Keratinocyte (primary cell): Measurements from ENCODE around the gene PLXNA2. TPM values are rescaled to one million over a fixed set of nuclear protein-coding genes. Genes with fewer than 3 reads are reported as not detected.

Source experiments
- DNase-seq: peaks from one replicate; pipeline ENCODE4 v3.0.0-alpha.2; 2011; ENCODE audit warnings: low read depth, missing footprints, low spot score
- FAIRE-seq: peaks from 2 replicates; lab custom pipeline; 2011; peaks lifted over from hg19 to GRCh38; lab: Jason Lieb, UNC
- H2AFZ ChIP-seq: 2 replicates; pipeline ENCODE4 v1.6.0; 2012; ENCODE audit warnings: low read length, control low read depth, inconsistent platforms; ENCODE audit not compliant: control insufficient read depth
- H3K27ac ChIP-seq: 2 replicates; pipeline ENCODE4 v1.5.1; 2011; ENCODE audit warnings: low read length; ENCODE audit not compliant: control insufficient read depth, insufficient read depth
- H3K27me3 ChIP-seq: 3 replicates; pipeline ENCODE4 v1.6.0; 2011; ENCODE audit warnings: low read length; ENCODE audit not compliant: control insufficient read depth, insufficient read depth; ENCODE audit errors: extremely low read depth
- H3K36me3 ChIP-seq, 2 experiments: 2 replicates in 1 of 2; 3 replicates in 1 of 2; pipeline ENCODE4 v1.5.1; 2011; ENCODE audit warnings: low read length in 2 of 2, mild to moderate bottlenecking in 1 of 2; ENCODE audit not compliant: control insufficient read depth in 2 of 2, insufficient read depth in 2 of 2; ENCODE audit errors: extremely low read depth in 1 of 2
- H3K4me1 ChIP-seq: 3 replicates; pipeline ENCODE4 v1.5.1; 2011; ENCODE audit warnings: low read length; ENCODE audit not compliant: control insufficient read depth, insufficient read depth; ENCODE audit errors: extremely low read depth
- H3K4me2 ChIP-seq: 3 replicates; pipeline ENCODE4 v1.6.0; 2011; ENCODE audit warnings: low read depth, low read length; ENCODE audit not compliant: control insufficient read depth, insufficient read depth; ENCODE audit errors: extremely low read depth
- H3K4me3 ChIP-seq, 3 experiments: fragments of 200-600 bp in 1 of 3; sonication (generic) in 1 of 3; 2 replicates in 2 of 3; 3 replicates in 1 of 3; pipeline ENCODE4 v1.5.1; 2011 to 2016; ENCODE audit warnings: low read length in 3 of 3, mild to moderate bottlenecking in 3 of 3, control low read depth in 2 of 3, inconsistent platforms in 1 of 3, low read depth in 1 of 3, mixed read lengths in 1 of 3, mixed run types in 1 of 3, moderate library complexity in 1 of 3; ENCODE audit not compliant: control insufficient read depth in 2 of 3, insufficient read depth in 2 of 3; ENCODE audit errors: extremely low read depth in 1 of 3
- H3K79me2 ChIP-seq: 2 replicates; pipeline ENCODE4 v1.6.0; 2012; ENCODE audit warnings: low read length; ENCODE audit not compliant: control insufficient read depth, insufficient read depth
- H3K9ac ChIP-seq: 3 replicates; pipeline ENCODE4 v1.6.0; 2011; ENCODE audit warnings: low read length; ENCODE audit not compliant: control insufficient read depth, insufficient read depth; ENCODE audit errors: extremely low read depth
- H3K9me1 ChIP-seq: 3 replicates; pipeline ENCODE4 v1.6.0; 2011; ENCODE audit warnings: low read length; ENCODE audit not compliant: control insufficient read depth, insufficient read depth; ENCODE audit errors: extremely low read depth
- H3K9me3 ChIP-seq: 2 replicates; pipeline ENCODE4 v1.5.1; 2012; ENCODE audit warnings: low read depth, low read length; ENCODE audit not compliant: control insufficient read depth
- H4K20me1 ChIP-seq: 3 replicates; pipeline ENCODE4 v1.6.0; 2011; ENCODE audit warnings: low read length; ENCODE audit not compliant: control insufficient read depth, insufficient read depth; ENCODE audit errors: extremely low read depth
- EZH2 ChIP-seq: IDR thresholded peaks from one replicate; pipeline ENCODE4 v1.6.1; 2012; ENCODE audit warnings: inconsistent platforms, mild to moderate bottlenecking, low read length, moderate library complexity
- dilution Hi-C: fragments of 300-500 bp; cut with MboI; formaldehyde crosslinking; loops from one replicate; pipeline ENCODE4 v1.7.0; 2020; ENCODE audit warnings: low sequenced_read_pairs; ENCODE audit not compliant: extremely low pct_ligation_motif_present
- polyA plus RNA-seq, 5 experiments: library from polyadenylated mRNA; depleted of rRNA in 3 of 5; stranded (reverse) in 3 of 5; stranded (forward) in 1 of 5; unstranded in 1 of 5; fragments of >200 nt; gene quantifications; 1 replicate in 1 of 5; 2 replicates in 3 of 5; 3 replicates in 1 of 5; pipeline versions ENCODE4 v1.2.1 to v1.2.3, GENCODE V29; 2011 to 2012; ENCODE audit warnings: missing spikeins in 2 of 5, low read depth in 1 of 5, low replicate concordance in 1 of 5
- TF ChIP-seq, protein P1 (sequence below), 3 experiments: IDR thresholded peaks in 1 of 3; conservative IDR thresholded peaks in 1 of 3; optimal IDR thresholded peaks in 1 of 3; 2 replicates in 2 of 3; 3 replicates in 1 of 3; pipeline versions ENCODE3 to v1.5.1; 2011; ENCODE audit warnings: low read length in 3 of 3, mild to moderate bottlenecking in 3 of 3, moderate library complexity in 2 of 3, control low read depth in 1 of 3, inconsistent platforms in 1 of 3; ENCODE audit not compliant: insufficient read depth in 2 of 3; ENCODE audit errors: extremely low read depth in 1 of 3

Gene PLXNA2
- polyA plus RNA-seq, 1 donor (not counting 4 experiments of a cell fraction or from before 2014, with no cell fraction given) = 6.7 TPM

DNA sequence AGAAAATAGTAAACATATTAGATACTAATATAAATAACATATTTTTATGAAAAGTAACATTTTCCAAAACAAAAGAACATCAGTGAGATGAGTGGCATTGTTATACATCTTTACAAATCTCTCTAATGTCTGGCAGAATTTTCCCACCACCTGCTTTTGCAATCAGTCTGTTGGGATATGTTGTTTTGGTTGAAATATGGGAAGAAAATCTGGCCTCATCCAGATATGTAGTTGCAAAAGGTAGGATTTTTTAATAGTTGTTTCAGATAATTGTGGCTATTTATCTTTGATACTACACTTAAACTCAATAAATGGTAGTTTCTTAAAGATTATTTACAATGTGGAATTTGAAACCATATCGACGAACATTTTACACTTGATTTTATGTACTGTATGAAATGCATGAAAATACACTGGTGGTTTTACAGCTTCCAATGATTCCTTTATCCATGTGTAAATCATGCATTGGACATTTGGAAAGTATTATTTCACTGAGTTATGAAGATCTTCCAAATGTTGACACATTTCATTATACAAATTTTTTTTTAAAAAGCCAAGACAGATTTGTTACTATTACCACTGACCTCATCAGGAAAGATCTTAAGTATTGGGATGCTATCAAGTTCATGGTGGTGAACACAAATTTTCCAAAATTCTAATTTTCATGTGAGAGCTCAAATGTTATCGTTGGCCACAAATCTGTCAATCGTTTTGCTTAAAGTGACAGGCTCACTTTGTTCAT is 259.2 kb downstream of the PLXNA2 start:
- Histone ChIP-seq H3K4me2 (no peak overlapping the region), H2AFZ (no peak overlapping the region), H3K9me3 (no peaks in the 10 kb centered on the region), H3K9ac (no peak overlapping the region), H3K27me3 (peaks cover 24% of the 10 kb centered on the region), H4K20me1 (no peaks in the 10 kb centered on the region), H3K4me1 (no peaks in the 10 kb centered on the region), H3K4me3 (no peak overlapping the region), H3K27ac (no peak overlapping the region), H3K79me2 (no peaks in the 10 kb centered on the region), H3K9me1 (no peaks in the 10 kb centered on the region), H3K36me3 (no peaks in the 10 kb centered on the region)
- FAIRE-seq (no peak), DNase-seq (no peak)
- no peak for TF ChIP-seq EZH2
- TF ChIP-seq, protein P1, sequence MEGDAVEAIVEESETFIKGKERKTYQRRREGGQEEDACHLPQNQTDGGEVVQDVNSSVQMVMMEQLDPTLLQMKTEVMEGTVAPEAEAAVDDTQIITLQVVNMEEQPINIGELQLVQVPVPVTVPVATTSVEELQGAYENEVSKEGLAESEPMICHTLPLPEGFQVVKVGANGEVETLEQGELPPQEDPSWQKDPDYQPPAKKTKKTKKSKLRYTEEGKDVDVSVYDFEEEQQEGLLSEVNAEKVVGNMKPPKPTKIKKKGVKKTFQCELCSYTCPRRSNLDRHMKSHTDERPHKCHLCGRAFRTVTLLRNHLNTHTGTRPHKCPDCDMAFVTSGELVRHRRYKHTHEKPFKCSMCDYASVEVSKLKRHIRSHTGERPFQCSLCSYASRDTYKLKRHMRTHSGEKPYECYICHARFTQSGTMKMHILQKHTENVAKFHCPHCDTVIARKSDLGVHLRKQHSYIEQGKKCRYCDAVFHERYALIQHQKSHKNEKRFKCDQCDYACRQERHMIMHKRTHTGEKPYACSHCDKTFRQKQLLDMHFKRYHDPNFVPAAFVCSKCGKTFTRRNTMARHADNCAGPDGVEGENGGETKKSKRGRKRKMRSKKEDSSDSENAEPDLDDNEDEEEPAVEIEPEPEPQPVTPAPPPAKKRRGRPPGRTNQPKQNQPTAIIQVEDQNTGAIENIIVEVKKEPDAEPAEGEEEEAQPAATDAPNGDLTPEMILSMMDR (optimal IDR thresholded peaks at IDR 0.05 in 1 of 3, IDR thresholded peaks at IDR 0.05 in 1 of 3, conservative IDR thresholded peaks at IDR 0.05 in 1 of 3; ENCODE audit: extremely low read depth in 1 of 3, insufficient read depth in 2 of 3, low read length in 3 of 3) = no peak
- dilution Hi-C loops = no loop called here

DNA sequence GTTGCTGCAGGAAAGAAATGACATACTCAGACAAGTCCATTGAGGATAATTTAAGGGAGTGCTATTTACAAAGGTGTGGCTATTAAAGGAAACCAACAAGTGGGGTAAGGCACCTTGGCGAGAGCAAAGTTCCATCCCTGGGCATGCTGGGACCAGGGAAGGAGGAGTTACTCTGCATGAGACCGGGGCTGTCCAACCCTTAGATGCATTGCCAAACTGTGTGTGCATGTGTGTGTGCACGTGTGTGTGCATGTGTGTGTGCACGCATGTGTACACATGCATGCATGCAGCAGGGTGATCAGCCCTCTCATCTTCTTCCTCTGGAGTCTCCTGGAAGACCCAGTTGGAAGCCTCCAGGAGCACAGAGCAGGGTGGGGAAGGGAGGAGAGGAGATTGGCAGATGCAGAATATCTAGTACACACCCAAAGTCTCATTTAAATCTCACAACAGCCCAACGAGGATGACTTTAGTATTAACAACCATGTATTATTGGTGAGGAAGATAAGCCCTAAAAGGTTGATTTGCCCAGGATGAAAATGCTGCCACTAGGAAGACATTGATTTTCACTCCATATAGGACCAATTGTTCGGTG is 261.0 kb downstream of the PLXNA2 start:
- H4K20me1 ChIP-seq = no peaks in the 10 kb centered on the region
- H3K9me1 ChIP-seq = no peaks in the 10 kb centered on the region
- dilution Hi-C loops = no loop called here
- DNase-seq (no peak), FAIRE-seq (no peak)
- no peaks in the 10 kb centered on the region for H3K79me2 ChIP-seq
- H3K4me3 ChIP-seq = no peak overlapping the region
- no peak for TF ChIP-seq EZH2
- TF ChIP-seq, protein P1 (optimal IDR thresholded peaks at IDR 0.05 in 1 of 3, IDR thresholded peaks at IDR 0.05 in 1 of 3, conservative IDR thresholded peaks at IDR 0.05 in 1 of 3; ENCODE audit: extremely low read depth in 1 of 3, insufficient read depth in 2 of 3, low read length in 3 of 3) = no peak
- H2AFZ ChIP-seq = no peak overlapping the region
- H3K4me1 ChIP-seq = no peaks in the 10 kb centered on the region
- no peak overlapping the region for H3K4me2 ChIP-seq
- no peak overlapping the region for H3K27ac ChIP-seq
- H3K9me3 ChIP-seq = no peaks in the 10 kb centered on the region
- H3K36me3 ChIP-seq = no peaks in the 10 kb centered on the region
- no peak overlapping the region for H3K9ac ChIP-seq
- H3K27me3 ChIP-seq = peaks cover 14% of the 10 kb centered on the region
